Progenitor cell of endocrine pancreas (in vitro differentiated cells): Measurements from ENCODE around the gene SERHL2. TPM values are rescaled to one million over a fixed set of nuclear protein-coding genes. Genes with fewer than 3 reads are reported as not detected.
"Not testable (repeated sequence)": the region's sequence is repeated elsewhere in the genome, so short reads cannot be mapped to it uniquely, and the experiment has no call there.

Source experiments
- DNase-seq: peaks from one replicate; pipeline ENCODE4 v3.0.0; 2021; ENCODE audit warnings: low spot score; ENCODE audit not compliant: unreplicated experiment
- H3K27ac Mint-ChIP-seq: 2 replicates; pipeline ENCODE4 v1.8.0; 2021; ENCODE audit warnings: mild to moderate bottlenecking, moderate library complexity, mixed read lengths
- H3K27me3 Mint-ChIP-seq: 2 replicates; pipeline ENCODE4 v1.8.0; 2021; ENCODE audit warnings: mixed read lengths
- H3K36me3 Mint-ChIP-seq: 2 replicates; pipeline ENCODE4 v1.8.0; 2022; ENCODE audit warnings: mixed read lengths; ENCODE audit not compliant: insufficient read depth
- H3K4me1 Mint-ChIP-seq: 2 replicates; pipeline ENCODE4 v1.8.0; 2021; ENCODE audit warnings: low read depth, mixed read lengths
- H3K4me3 Mint-ChIP-seq: 2 replicates; pipeline ENCODE4 v1.8.0; 2021; ENCODE audit warnings: low read depth, mild to moderate bottlenecking, moderate library complexity, mixed read lengths
- H3K9me3 Mint-ChIP-seq: 2 replicates; pipeline ENCODE4 v1.8.0; 2021; ENCODE audit warnings: low read depth, mixed read lengths
- total RNA-seq: library from RNA; stranded (reverse); gene quantifications from 2 replicates; pipeline ENCODE4 v1.2.1, GENCODE V29; 2021
- TF ChIP-seq, protein P1 (sequence below): fragments of 200-600 bp; sonication (generic); IDR thresholded peaks from one replicate; pipeline ENCODE4 v1.5.0; 2021; ENCODE audit warnings: antibody characterized with exemption, mild to moderate bottlenecking; ENCODE audit not compliant: unreplicated experiment

Gene SERHL2
- total RNA-seq, 1 donor from 2014 or later: 0.69 TPM

- TF ChIP-seq, protein P1, sequence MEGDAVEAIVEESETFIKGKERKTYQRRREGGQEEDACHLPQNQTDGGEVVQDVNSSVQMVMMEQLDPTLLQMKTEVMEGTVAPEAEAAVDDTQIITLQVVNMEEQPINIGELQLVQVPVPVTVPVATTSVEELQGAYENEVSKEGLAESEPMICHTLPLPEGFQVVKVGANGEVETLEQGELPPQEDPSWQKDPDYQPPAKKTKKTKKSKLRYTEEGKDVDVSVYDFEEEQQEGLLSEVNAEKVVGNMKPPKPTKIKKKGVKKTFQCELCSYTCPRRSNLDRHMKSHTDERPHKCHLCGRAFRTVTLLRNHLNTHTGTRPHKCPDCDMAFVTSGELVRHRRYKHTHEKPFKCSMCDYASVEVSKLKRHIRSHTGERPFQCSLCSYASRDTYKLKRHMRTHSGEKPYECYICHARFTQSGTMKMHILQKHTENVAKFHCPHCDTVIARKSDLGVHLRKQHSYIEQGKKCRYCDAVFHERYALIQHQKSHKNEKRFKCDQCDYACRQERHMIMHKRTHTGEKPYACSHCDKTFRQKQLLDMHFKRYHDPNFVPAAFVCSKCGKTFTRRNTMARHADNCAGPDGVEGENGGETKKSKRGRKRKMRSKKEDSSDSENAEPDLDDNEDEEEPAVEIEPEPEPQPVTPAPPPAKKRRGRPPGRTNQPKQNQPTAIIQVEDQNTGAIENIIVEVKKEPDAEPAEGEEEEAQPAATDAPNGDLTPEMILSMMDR: no peak
- no peak for DNase-seq
- H3K27ac Mint-ChIP-seq: no peak overlapping the region
- no peaks in the 10 kb centered on the region for H3K4me1 Mint-ChIP-seq
- no peak overlapping the region for H3K4me3 Mint-ChIP-seq
- H3K36me3 Mint-ChIP-seq: no peaks in the 10 kb centered on the region
- H3K27me3 Mint-ChIP-seq: peaks cover 10% of the 10 kb centered on the region
- no peaks in the 10 kb centered on the region for H3K9me3 Mint-ChIP-seq
Observed at GRCh38 chr22:42536166-42536565, 17.6 kb upstream of the SERHL2 start.

DNA sequence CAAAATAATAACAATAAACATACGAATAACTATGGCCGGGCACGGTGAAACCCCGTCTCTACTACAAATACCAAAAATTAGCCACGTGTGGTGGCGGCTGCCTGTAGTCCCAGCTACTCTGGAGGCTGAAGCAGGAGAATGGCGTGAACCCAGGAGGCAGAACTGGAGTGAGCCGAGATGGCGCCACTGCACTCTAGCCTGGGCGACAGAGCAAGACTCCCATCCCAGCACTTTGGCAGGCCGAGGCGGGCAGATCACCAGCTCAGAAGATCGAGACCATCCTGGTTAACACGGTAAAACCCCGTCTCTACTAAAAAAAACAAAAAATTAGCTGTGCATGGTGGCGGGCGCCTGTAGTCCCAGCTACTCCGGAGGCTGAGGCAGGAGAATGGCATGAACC lies 17.1 kb upstream of the SERHL2 start:
- not testable (repeated sequence) for H3K36me3 Mint-ChIP-seq, H3K4me1 Mint-ChIP-seq, H3K4me3 Mint-ChIP-seq

GRCh38 chr22:42537199-42537831 lies 16.4 kb upstream of the SERHL2 start:
- DNase-seq, H3K27me3 Mint-ChIP-seq, H3K4me1 Mint-ChIP-seq, H3K27ac Mint-ChIP-seq, H3K4me3 Mint-ChIP-seq, H3K9me3 Mint-ChIP-seq, H3K36me3 Mint-ChIP-seq: not testable (repeated sequence)

More for the DNA sequence above, 17.1 kb upstream of the SERHL2 start:
- not testable (repeated sequence) for DNase-seq, H3K27me3 Mint-ChIP-seq, H3K27ac Mint-ChIP-seq, H3K9me3 Mint-ChIP-seq

- not testable (repeated sequence) for H3K27ac Mint-ChIP-seq, DNase-seq, H3K4me3 Mint-ChIP-seq, H3K36me3 Mint-ChIP-seq, H3K4me1 Mint-ChIP-seq, H3K9me3 Mint-ChIP-seq, H3K27me3 Mint-ChIP-seq
Observed at GRCh38 chr22:42539236-42539771, 14.5 kb upstream of the SERHL2 start.

- DNase-seq: no peak
- Mint-ChIP-seq H3K4me3 (no peak overlapping the region), H3K9me3 (no peaks in the 10 kb centered on the region), H3K27me3 (peaks cover 23% of the 10 kb centered on the region), H3K4me1 (peaks cover 8% of the 10 kb centered on the region), H3K36me3 (no peaks in the 10 kb centered on the region), H3K27ac (no peak overlapping the region)
- TF ChIP-seq, protein P1: no peak
Observed at GRCh38 chr22:42544686-42545085, 9.1 kb upstream of the SERHL2 start.

- Mint-ChIP-seq H3K4me1 (peaks cover 8% of the 10 kb centered on the region), H3K9me3 (peaks cover 10% of the 10 kb centered on the region), H3K27ac (no peak overlapping the region), H3K27me3 (peaks cover 38% of the 10 kb centered on the region), H3K36me3 (no peaks in the 10 kb centered on the region), H3K4me3 (no peak overlapping the region)
- TF ChIP-seq, protein P1: no peak
- DNase-seq: no peak
Observed at GRCh38 chr22:42547562-42547961, 6.2 kb upstream of the SERHL2 start.

DNA sequence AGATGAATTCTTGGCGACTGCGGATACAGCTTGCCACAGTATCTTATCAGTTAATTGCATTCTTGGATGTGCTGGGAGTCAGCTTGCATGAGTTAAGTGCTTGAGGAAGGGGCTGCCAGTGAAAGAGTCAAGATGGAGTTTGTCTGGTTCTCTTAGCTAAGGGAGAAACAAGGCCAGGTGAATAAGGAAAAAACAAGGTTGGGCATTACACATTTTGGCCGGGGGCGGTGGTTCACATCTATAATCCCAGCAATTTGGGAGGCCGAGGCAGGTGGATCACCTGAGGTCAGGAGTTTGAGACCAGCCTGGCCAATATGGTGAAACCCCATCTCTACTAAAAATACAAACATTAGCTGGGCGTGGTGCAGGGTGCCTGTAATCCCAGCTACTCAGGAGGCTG lies 5.6 kb upstream of the SERHL2 start:
- H3K36me3 Mint-ChIP-seq, H3K27ac Mint-ChIP-seq, H3K4me1 Mint-ChIP-seq, DNase-seq, H3K4me3 Mint-ChIP-seq: not testable (repeated sequence)
- peaks cover 41% of the 10 kb centered on the region for H3K27me3 Mint-ChIP-seq
- H3K9me3 Mint-ChIP-seq: peaks cover 10% of the 10 kb centered on the region
